ENCODE data around the gene MYO15A.

DNA sequence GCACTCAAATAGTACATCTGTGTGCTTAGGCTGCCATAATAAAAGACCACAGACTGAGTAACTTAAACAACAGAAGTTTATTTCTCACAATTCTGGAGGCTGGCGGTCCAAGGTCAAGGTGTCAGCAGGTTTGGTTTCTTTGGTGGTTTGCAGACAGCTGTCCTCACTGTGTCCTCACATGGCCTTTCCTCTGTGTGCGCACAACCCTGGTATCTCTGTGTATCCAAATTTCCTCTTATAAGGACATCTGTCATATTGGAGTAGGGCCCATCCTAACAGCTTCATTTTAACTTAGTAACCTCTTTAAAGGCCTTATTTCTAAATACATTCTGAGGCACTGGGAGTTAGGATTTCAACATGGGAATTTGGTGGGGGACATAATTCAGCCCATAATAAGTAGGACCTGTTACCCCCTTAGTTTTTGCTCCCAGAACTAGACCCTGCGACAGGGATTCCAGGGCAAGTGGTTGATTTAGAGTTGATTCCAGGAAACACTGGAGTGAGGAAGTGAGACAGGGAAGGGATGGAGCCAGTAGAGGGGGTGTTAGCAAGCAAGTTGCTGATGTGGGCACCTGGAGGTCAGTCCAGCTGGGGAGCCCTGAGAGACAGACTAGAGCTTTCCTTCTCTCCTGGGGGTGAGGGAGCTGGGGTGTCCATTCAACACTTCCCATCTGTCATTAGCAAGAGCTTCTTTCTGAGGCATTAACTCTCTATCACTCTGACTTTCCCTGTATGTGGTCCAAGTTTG is 64.1 kb downstream of the MYO15A start:
- TF ChIP-seq EZH2 (IDR thresholded peaks at IDR 0.05; ENCODE audit: borderline replicate concordance, low read depth, low read length, severe bottlenecking), result no peak
- TF ChIP-seq, protein P1, sequence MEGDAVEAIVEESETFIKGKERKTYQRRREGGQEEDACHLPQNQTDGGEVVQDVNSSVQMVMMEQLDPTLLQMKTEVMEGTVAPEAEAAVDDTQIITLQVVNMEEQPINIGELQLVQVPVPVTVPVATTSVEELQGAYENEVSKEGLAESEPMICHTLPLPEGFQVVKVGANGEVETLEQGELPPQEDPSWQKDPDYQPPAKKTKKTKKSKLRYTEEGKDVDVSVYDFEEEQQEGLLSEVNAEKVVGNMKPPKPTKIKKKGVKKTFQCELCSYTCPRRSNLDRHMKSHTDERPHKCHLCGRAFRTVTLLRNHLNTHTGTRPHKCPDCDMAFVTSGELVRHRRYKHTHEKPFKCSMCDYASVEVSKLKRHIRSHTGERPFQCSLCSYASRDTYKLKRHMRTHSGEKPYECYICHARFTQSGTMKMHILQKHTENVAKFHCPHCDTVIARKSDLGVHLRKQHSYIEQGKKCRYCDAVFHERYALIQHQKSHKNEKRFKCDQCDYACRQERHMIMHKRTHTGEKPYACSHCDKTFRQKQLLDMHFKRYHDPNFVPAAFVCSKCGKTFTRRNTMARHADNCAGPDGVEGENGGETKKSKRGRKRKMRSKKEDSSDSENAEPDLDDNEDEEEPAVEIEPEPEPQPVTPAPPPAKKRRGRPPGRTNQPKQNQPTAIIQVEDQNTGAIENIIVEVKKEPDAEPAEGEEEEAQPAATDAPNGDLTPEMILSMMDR (IDR thresholded peaks at IDR 0.05; ENCODE audit: borderline replicate concordance, extremely low read depth, low read length, poor library complexity, severe bottlenecking), result no peak
